HG02870 (cell line): ENCODE data around the gene CACNA2D3.

Source experiments
- ATAC-seq: cut with Tn5 transposase; IDR thresholded peaks from one replicate; pipeline ENCODE4 v1.9.1; 2021; ENCODE audit warnings: mild to moderate bottlenecking, moderate library complexity; ENCODE audit not compliant: unreplicated experiment

Gene CACNA2D3

GRCh38 chr3:54935869-54936268 lies 813.5 kb downstream of the CACNA2D3 start:
- no peak for ATAC-seq

- ATAC-seq: no peak
Observed at GRCh38 chr3:54936561-54936960, 814.2 kb downstream of the CACNA2D3 start.

- no peak for ATAC-seq
Observed at GRCh38 chr3:54939557-54940300, 817.4 kb downstream of the CACNA2D3 start.

GRCh38 chr3:54940971-54941370 lies 818.6 kb downstream of the CACNA2D3 start:
- ATAC-seq: no peak

- no peak for ATAC-seq
Observed at GRCh38 chr3:54941690-54942362, 819.5 kb downstream of the CACNA2D3 start.

GRCh38 chr3:54949491-54950044 lies 827.2 kb downstream of the CACNA2D3 start:
- no peak for ATAC-seq

- no peak for ATAC-seq
Observed at GRCh38 chr3:54950391-54951003, 828.1 kb downstream of the CACNA2D3 start.

- ATAC-seq: no peak
Observed at GRCh38 chr3:54951405-54951804, 829.1 kb downstream of the CACNA2D3 start.

- ATAC-seq: no peak
Observed at GRCh38 chr3:54954022-54954421, 831.7 kb downstream of the CACNA2D3 start.

GRCh38 chr3:54954521-54954920 lies 832.2 kb downstream of the CACNA2D3 start:
- no peak for ATAC-seq

GRCh38 chr3:54955496-54955895 lies 833.1 kb downstream of the CACNA2D3 start:
- ATAC-seq: no peak

- no peak for ATAC-seq
Observed at GRCh38 chr3:54955941-54956340, 833.6 kb downstream of the CACNA2D3 start.

GRCh38 chr3:54957711-54958110 lies 835.4 kb downstream of the CACNA2D3 start:
- ATAC-seq: no peak

- ATAC-seq: no peak
Observed at GRCh38 chr3:54960082-54960481, 837.7 kb downstream of the CACNA2D3 start.

GRCh38 chr3:54960701-54961100 lies 838.3 kb downstream of the CACNA2D3 start:
- ATAC-seq: no peak

GRCh38 chr3:54962200-54962599 lies 839.8 kb downstream of the CACNA2D3 start:
- ATAC-seq: no peak

- no peak for ATAC-seq
Observed at GRCh38 chr3:54963641-54964040, 841.3 kb downstream of the CACNA2D3 start.

- no peak for ATAC-seq
Observed at GRCh38 chr3:54964081-54964480, 841.7 kb downstream of the CACNA2D3 start.

GRCh38 chr3:54965746-54966145 lies 843.4 kb downstream of the CACNA2D3 start:
- ATAC-seq: no peak

GRCh38 chr3:54966979-54967378 lies 844.6 kb downstream of the CACNA2D3 start:
- no peak for ATAC-seq

GRCh38 chr3:54967731-54968161 lies 845.4 kb downstream of the CACNA2D3 start:
- no peak for ATAC-seq
